SK-N-SH (cell line): Measurements from ENCODE around the gene TXN2. TPM values are rescaled to one million over a fixed set of nuclear protein-coding genes. Genes with fewer than 3 reads are reported as not detected.
A peak's percentile ranks its signal among the peaks of the same experiment; 100 is the strongest.

Experiments
- CTCF ChIA-PET: fragments of 300-600, 350-600 bp; formaldehyde crosslinking; extraction: SDS; loops from one replicate; lab custom pipeline; 2021; lab: Yijun Ruan, JAX
- POLR2A ChIA-PET: fragments of 350-600 bp; sonication (Branson Sonifier 250); formaldehyde crosslinking; extraction: SDS; loops from one replicate; lab custom pipeline; 2020; ENCODE audit warnings: antibody characterized with exemption, inconsistent platforms; lab: Yijun Ruan, JAX
- DNase-seq: peaks from one replicate; pipeline ENCODE4 v3.0.0; 2012
- H2AFZ ChIP-seq: fragments of 200-600 bp; sonication (generic); 2 replicates; pipeline ENCODE4 v1.8.1; 2016; ENCODE audit warnings: antibody characterized with exemption, mild to moderate bottlenecking, low read depth
- H3F3A ChIP-seq: fragments of 200-600 bp; sonication (generic); replicated peaks from 2 replicates; pipeline ENCODE3; 2016; ENCODE audit warnings: antibody characterized with exemption, mild to moderate bottlenecking; ENCODE audit not compliant: insufficient read depth
- H3K27ac ChIP-seq, 2 experiments: fragments of 200-500 bp in 1 of 2; fragments of 200-600 bp in 1 of 2; sonication (Bioruptor generic) in 1 of 2; sonication (generic), shearing (Covaris generic) in 1 of 2; 2 replicates each; pipeline versions ENCODE4 v1.5.1 to v1.6.1; 2014 to 2016; ENCODE audit warnings: low read depth in 2 of 2, inconsistent platforms in 1 of 2, low read length in 1 of 2, mild to moderate bottlenecking in 1 of 2, mixed read lengths in 1 of 2
- H3K27me3 ChIP-seq: fragments of 200-600 bp; sonication (generic), shearing (Covaris generic); 2 replicates; pipeline ENCODE4 v1.6.1; 2016; ENCODE audit warnings: mixed run types; ENCODE audit not compliant: insufficient read depth
- H3K36me3 ChIP-seq, 2 experiments: fragments of 200-500 bp in 1 of 2; fragments of 200-600 bp in 1 of 2; sonication (Bioruptor generic) in 1 of 2; sonication (generic) in 1 of 2; replicated peaks in 1 of 2; 2 replicates each; pipeline versions ENCODE3 to v1.5.1; 2014 to 2016; ENCODE audit warnings: low read length in 1 of 2, mild to moderate bottlenecking in 1 of 2; ENCODE audit not compliant: insufficient read depth in 2 of 2, control insufficient read depth in 1 of 2
- H3K4me1 ChIP-seq, 2 experiments: fragments of 200-500 bp in 1 of 2; fragments of 200-600 bp in 1 of 2; sonication (Bioruptor generic) in 1 of 2; sonication (generic), shearing (Covaris generic) in 1 of 2; 2 replicates each; pipeline versions ENCODE4 v1.5.1 to v1.6.1; 2014 to 2016; ENCODE audit warnings: low read depth in 1 of 2, low read length in 1 of 2, mixed run types in 1 of 2; ENCODE audit not compliant: insufficient read depth in 2 of 2, control insufficient read depth in 1 of 2
- H3K4me2 ChIP-seq: fragments of 200-600 bp; sonication (generic), shearing (Covaris generic); 2 replicates; pipeline ENCODE4 v1.6.1; 2017; ENCODE audit warnings: mixed run types
- H3K4me3 ChIP-seq, 2 experiments: fragments of 200-500 bp in 1 of 2; fragments of 200-600 bp in 1 of 2; sonication (Bioruptor generic) in 1 of 2; sonication (generic), shearing (Covaris generic) in 1 of 2; 2 replicates each; pipeline versions ENCODE4 v1.5.1 to v1.8.1; 2014 to 2016; ENCODE audit warnings: low read depth in 2 of 2, inconsistent platforms in 1 of 2, low read length in 1 of 2, mild to moderate bottlenecking in 1 of 2, mixed read lengths in 1 of 2, moderate library complexity in 1 of 2
- H3K79me2 ChIP-seq: fragments of 200-600 bp; sonication (generic); 2 replicates; pipeline ENCODE4 v1.8.1; 2017; ENCODE audit warnings: mild to moderate bottlenecking; ENCODE audit not compliant: insufficient read depth
- H3K9ac ChIP-seq: fragments of 200-600 bp; sonication (generic); 2 replicates; pipeline ENCODE4 v1.6.1; 2017; ENCODE audit warnings: mixed run types
- H3K9me2 ChIP-seq: fragments of 200-600 bp; sonication (generic); 2 replicates; pipeline ENCODE4 v1.6.1; 2017; ENCODE audit warnings: mixed run types
- H3K9me3 ChIP-seq: fragments of 200-600 bp; sonication (generic); 2 replicates; pipeline ENCODE4 v1.6.1; 2017; ENCODE audit warnings: mixed run types, mild to moderate bottlenecking, moderate library complexity
- H4K20me1 ChIP-seq: fragments of 200-600 bp; sonication (generic); 2 replicates; pipeline ENCODE4 v1.6.1; 2017; ENCODE audit warnings: mild to moderate bottlenecking, mixed run types; ENCODE audit not compliant: insufficient read depth
- CHD2 ChIP-seq: fragments of 150-350 bp; IDR thresholded peaks from 2 replicates; pipeline ENCODE4 v1.6.1; 2018; ENCODE audit warnings: low read length; ENCODE audit not compliant: partially characterized antibody
- EP300 ChIP-seq, 2 experiments: IDR thresholded peaks; 2 replicates each; pipeline versions ENCODE4 v1.4.0 to v1.6.1; 2012; ENCODE audit warnings: borderline replicate concordance in 1 of 2, low read depth in 1 of 2, low read length in 1 of 2
- EZH2phosphoT487 ChIP-seq: fragments of 200-600 bp; sonication (generic); IDR thresholded peaks from 2 replicates; pipeline ENCODE4 v1.6.1; 2017; ENCODE audit warnings: low read depth, mixed run types, mild to moderate bottlenecking, antibody characterized with exemption, moderate library complexity, borderline replicate concordance
- FOSL2 ChIP-seq: IDR thresholded peaks from 2 replicates; pipeline ENCODE4 v1.4.0; 2012; ENCODE audit warnings: low read depth, mild to moderate bottlenecking, moderate library complexity, borderline replicate concordance
- FOXJ3 ChIP-seq: sonication (generic); formaldehyde crosslinking; IDR thresholded peaks from 2 replicates; pipeline ENCODE4 v1.5.1; 2020; ENCODE audit warnings: mild to moderate bottlenecking, missing genetic modification reagents
- FOXM1 ChIP-seq: IDR thresholded peaks from 2 replicates; pipeline ENCODE4 v1.4.0; 2012; ENCODE audit warnings: low read depth, mild to moderate bottlenecking
- MXI1 ChIP-seq: IDR thresholded peaks from 2 replicates; pipeline ENCODE4 v1.6.1; 2012; ENCODE audit warnings: mild to moderate bottlenecking, low read depth, low read length, improper control_type of control experiment
- RXRA ChIP-seq: IDR thresholded peaks from 2 replicates; pipeline ENCODE4 v1.4.0; 2012; ENCODE audit warnings: low read depth, mild to moderate bottlenecking, borderline replicate concordance
- SMC3 ChIP-seq: IDR thresholded peaks from 2 replicates; pipeline ENCODE4 v1.6.1; 2012; ENCODE audit warnings: low read depth, low read length, improper control_type of control experiment
- TAF1 ChIP-seq: IDR thresholded peaks from 2 replicates; pipeline ENCODE4 v1.6.1; 2012; ENCODE audit warnings: low read depth, mild to moderate bottlenecking, low read length, moderate library complexity, borderline replicate concordance
- TCF12 ChIP-seq: IDR thresholded peaks from 2 replicates; pipeline ENCODE4 v1.4.0; 2012
- TEAD4 ChIP-seq: IDR thresholded peaks from 2 replicates; pipeline ENCODE4 v1.4.0; 2012; ENCODE audit warnings: mild to moderate bottlenecking, borderline replicate concordance; ENCODE audit not compliant: insufficient read depth
- YY1 ChIP-seq: IDR thresholded peaks from 2 replicates; pipeline ENCODE4 v1.4.0; 2012; ENCODE audit warnings: low read depth, mild to moderate bottlenecking
- WGBS: methylation state at CpG from one replicate; pipeline ENCODE4 v1.1.6; 2017; ENCODE audit warnings: low lambda C conversion rate; 5-methylcytosine and 5-hydroxymethylcytosine counted together
- polyA plus RNA-seq, 3 experiments: library from polyadenylated mRNA; depleted of rRNA; stranded (reverse); fragments of >200 nt; gene quantifications; 2 replicates each; pipeline ENCODE4 v1.2.3, GENCODE V29; 2012
- TF ChIP-seq, protein P1 (sequence below): IDR thresholded peaks from 2 replicates; pipeline ENCODE4 v1.4.0; 2012; ENCODE audit warnings: low read depth, borderline replicate concordance
- TF ChIP-seq, protein P2 (sequence below): fragments of 150-350 bp; IDR thresholded peaks from 2 replicates; pipeline ENCODE4 v1.6.1; 2017; ENCODE audit warnings: antibody characterized with exemption, low read length, low read depth, borderline replicate concordance
- TF ChIP-seq, protein P3 (sequence below): IDR thresholded peaks from 2 replicates; pipeline ENCODE4 v1.6.1; 2012; ENCODE audit warnings: mild to moderate bottlenecking, low read depth, low read length, moderate library complexity

TXN2 gene
- polyA plus RNA-seq, 1 of the 3 experiments (the other 2 are of a cell fraction) = 251 TPM

DNA sequence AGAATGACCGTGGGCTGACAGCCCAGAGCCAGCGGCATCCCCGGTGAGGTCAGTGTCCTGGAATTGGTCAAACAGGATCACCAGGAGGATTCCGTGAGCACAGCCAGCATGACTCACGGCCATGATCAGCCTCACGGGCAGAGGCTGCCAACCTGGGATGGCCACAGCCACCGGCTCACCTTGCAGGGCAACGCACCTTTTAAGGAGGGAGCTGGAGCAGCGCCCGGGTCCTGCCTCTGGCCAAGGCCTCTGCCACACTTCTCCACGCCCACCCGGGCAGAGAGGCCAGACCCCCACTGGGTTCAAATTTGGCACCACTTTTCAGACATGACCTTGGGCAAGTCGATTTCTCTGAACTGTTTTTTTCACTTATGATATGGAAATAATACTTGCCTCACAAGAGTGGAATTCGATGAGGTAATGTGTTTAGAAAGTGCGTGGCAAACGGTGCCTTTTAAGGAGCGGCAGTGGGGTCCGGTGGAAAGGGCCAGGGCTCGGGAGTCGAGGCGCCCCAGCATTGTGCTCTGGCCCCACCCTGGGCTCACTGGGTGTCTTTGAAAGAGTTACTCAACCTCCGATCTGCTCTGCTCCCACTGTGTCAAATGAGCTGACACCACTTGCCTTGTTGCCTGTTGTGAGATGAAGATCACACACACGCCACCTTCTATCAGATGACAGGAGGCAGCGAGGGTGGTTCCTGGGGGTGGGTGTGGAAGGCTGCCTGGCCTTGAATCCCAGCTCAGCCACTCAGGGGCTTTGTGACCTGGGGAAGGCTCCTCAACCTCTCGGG lies 16.0 kb downstream of the TXN2 start (continued):
- TF ChIP-seq, protein P1, sequence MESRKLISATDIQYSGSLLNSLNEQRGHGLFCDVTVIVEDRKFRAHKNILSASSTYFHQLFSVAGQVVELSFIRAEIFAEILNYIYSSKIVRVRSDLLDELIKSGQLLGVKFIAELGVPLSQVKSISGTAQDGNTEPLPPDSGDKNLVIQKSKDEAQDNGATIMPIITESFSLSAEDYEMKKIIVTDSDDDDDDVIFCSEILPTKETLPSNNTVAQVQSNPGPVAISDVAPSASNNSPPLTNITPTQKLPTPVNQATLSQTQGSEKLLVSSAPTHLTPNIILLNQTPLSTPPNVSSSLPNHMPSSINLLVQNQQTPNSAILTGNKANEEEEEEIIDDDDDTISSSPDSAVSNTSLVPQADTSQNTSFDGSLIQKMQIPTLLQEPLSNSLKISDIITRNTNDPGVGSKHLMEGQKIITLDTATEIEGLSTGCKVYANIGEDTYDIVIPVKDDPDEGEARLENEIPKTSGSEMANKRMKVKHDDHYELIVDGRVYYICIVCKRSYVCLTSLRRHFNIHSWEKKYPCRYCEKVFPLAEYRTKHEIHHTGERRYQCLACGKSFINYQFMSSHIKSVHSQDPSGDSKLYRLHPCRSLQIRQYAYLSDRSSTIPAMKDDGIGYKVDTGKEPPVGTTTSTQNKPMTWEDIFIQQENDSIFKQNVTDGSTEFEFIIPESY = peak; percentile 63; the same call in 1 of the 2 replicates
- no peak for TF ChIP-seq MXI1

DNA sequence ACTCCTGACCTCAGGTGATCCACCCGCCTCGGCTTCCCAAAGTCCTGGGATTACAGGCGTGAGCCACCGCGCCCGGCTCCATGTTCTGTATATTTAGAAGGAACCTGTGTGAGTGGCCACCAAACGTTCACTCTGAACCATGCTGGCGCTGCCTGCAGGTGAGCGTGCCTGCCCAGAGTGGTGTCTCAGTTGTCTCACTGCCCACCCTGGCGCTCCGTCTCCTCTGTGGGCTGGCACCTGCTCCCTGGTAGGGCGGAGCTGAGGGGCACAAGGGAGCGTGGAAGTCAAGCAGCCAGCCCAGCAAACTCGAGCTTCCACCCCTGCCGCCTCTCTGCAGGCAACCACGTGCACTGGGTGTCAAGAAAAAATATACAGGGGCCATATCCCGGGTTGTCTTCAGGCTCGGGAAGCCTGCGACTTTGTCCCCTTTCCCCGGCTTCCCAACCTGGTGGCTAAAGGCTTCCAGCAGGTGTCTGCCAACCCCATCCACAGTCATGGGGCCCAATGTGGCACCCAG lies 16.7 kb downstream of the TXN2 start:
- Histone ChIP-seq H3F3A (peaks cover 44% of the 10 kb centered on the region), H3K4me2 (peak overlapping the region; percentile 67), H3K79me2 (peaks cover 21% of the 10 kb centered on the region), H4K20me1 (no peaks in the 10 kb centered on the region), H3K9me2 (no peaks in the 10 kb centered on the region), H3K4me1 (peaks cover 3 to 62% of the 10 kb centered on the region in 2 experiments; a peak in 3 of 4 replicates), H3K9me3 (no peaks in the 10 kb centered on the region), H3K27ac (peak overlapping the region in 1 of 2 experiments; percentile 100; a peak in 2 of 4 replicates), H3K9ac (no peak overlapping the region), H2AFZ (no peak overlapping the region), H3K4me3 (no peak overlapping the region), H3K36me3 (no peaks in the 10 kb centered on the region), H3K27me3 (no peaks in the 10 kb centered on the region)
- TF ChIP-seq FOXM1 = no peak
- no peak for TF ChIP-seq CHD2
- TF ChIP-seq RXRA = no peak
- TF ChIP-seq, protein P2, sequence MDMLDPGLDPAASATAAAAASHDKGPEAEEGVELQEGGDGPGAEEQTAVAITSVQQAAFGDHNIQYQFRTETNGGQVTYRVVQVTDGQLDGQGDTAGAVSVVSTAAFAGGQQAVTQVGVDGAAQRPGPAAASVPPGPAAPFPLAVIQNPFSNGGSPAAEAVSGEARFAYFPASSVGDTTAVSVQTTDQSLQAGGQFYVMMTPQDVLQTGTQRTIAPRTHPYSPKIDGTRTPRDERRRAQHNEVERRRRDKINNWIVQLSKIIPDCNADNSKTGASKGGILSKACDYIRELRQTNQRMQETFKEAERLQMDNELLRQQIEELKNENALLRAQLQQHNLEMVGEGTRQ = no peak
- TF ChIP-seq FOSL2 = no peak
- TF ChIP-seq YY1 = no peak
- no peak for TF ChIP-seq TCF12
- no peak for TF ChIP-seq EZH2phosphoT487
- no peak for TF ChIP-seq SMC3
- no peak for TF ChIP-seq EP300 (IDR thresholded peaks at IDR 0.05; ENCODE audit: borderline replicate concordance in 1 of 2, low read depth in 1 of 2, low read length in 1 of 2)
- no peak for TF ChIP-seq TAF1
- no peak for TF ChIP-seq FOXJ3 (CRISPR knock-in tag)
- TF ChIP-seq, protein P3, sequence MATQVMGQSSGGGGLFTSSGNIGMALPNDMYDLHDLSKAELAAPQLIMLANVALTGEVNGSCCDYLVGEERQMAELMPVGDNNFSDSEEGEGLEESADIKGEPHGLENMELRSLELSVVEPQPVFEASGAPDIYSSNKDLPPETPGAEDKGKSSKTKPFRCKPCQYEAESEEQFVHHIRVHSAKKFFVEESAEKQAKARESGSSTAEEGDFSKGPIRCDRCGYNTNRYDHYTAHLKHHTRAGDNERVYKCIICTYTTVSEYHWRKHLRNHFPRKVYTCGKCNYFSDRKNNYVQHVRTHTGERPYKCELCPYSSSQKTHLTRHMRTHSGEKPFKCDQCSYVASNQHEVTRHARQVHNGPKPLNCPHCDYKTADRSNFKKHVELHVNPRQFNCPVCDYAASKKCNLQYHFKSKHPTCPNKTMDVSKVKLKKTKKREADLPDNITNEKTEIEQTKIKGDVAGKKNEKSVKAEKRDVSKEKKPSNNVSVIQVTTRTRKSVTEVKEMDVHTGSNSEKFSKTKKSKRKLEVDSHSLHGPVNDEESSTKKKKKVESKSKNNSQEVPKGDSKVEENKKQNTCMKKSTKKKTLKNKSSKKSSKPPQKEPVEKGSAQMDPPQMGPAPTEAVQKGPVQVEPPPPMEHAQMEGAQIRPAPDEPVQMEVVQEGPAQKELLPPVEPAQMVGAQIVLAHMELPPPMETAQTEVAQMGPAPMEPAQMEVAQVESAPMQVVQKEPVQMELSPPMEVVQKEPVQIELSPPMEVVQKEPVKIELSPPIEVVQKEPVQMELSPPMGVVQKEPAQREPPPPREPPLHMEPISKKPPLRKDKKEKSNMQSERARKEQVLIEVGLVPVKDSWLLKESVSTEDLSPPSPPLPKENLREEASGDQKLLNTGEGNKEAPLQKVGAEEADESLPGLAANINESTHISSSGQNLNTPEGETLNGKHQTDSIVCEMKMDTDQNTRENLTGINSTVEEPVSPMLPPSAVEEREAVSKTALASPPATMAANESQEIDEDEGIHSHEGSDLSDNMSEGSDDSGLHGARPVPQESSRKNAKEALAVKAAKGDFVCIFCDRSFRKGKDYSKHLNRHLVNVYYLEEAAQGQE = no peak
- no peak for TF ChIP-seq TEAD4
- no peak for DNase-seq
- WGBS = 85% methylated on average over 15 of the region's 20 CpGs
- ChIA-PET POLR2A (no interaction called here), CTCF (interaction anchor here (16.8 kb wide), 1 partner anchor 167 kb away, joined by 329 read pairs; no protein-coding TSS in a partner anchor)
